Posterior cingulate gyrus (tissue), 11 donors: ENCODE measurements around the gene IQCN.
"Not testable (repeated sequence)": the region's sequence is repeated elsewhere in the genome, so short reads cannot be mapped to it uniquely, and the experiment has no call there.

Source experiments
- DNase-seq, 10 donors: peaks; one replicate each; pipeline versions ENCODE4 v3.0.0 to v3.0.0-alpha.2; 2020 to 2021; ENCODE audit warnings: mixed read lengths in 3 of 10
- intact Hi-C: fragments of 100-400 bp; cut with DNase I; formaldehyde crosslinking; loops from one replicate; pipeline ENCODE4 v1.15.1; 2023

IQCN gene

GRCh38 chr19:18223860-18224524 lies 50.3 kb downstream of the IQCN start:
- peak in 2 of 10 donors; percentile 22 to 33 for DNase-seq
- intact Hi-C loops: no loop called here

- no peak for DNase-seq
- intact Hi-C loops: no loop called here
Observed at GRCh38 chr19:18221815-18222725, 52.2 kb downstream of the IQCN start.

DNA sequence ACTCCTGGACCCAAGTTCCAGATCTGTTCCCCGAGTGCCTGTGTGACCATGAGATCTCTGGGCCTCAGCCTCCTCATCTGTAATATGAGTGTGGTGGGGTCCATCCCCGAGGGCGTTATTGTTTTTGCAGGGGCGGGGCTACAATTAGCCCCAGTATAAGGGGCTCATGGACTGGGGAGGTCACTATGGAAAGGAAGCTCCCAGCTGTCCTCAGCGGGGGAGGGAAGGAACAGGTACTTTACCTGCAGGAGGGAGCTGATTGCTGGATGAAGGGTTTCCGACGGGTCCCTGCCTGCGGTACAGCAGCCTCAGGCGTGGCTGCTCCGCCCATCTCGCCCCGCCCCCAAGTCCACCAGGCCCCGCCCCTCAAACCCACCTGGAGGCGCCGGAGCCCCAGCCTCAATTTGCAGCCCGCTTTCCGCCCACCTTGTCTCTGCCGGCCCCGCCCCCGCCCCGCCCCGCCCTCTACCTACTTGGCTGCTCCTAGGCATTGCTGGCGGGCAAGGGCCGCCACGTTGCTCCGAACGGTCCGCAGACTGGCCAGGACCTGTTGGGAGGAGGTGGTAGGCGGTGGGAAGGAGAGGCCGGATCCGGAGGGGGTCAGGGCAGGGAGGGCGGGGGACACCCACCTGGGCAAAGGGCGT lies 53.5 kb downstream of the IQCN start:
- intact Hi-C loops: no loop called here
- no peak for DNase-seq

- intact Hi-C loops: loop anchor here (10.0 kb wide), 1 partner anchor 175 kb away; the partner anchor contains the start of gene LRRC25
- no peak for DNase-seq
Observed at GRCh38 chr19:18219911-18220631, 54.2 kb downstream of the IQCN start.

DNA sequence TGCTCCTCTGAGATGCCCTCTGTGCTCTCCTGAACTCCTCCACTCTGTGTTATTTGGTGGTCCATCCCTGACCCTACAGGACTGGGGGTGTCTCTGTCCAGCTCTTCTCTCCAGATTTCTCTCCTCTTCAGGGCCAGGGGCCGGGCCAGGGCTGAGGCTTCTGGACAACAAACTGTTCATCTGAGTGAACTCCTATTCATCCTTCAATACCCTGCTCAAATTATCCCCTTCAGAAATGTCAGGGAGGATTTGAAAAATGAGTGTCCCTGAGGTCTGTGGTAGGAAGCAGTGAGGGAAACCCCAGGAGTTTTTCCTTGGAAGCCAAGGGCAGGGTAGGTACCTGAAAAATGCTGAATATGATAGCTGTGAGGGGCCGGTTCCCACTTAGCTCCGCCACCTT lies 55.7 kb downstream of the IQCN start:
- intact Hi-C loops: loop anchor here (10.0 kb wide), 1 partner anchor 176 kb away; the partner anchor contains the start of gene LRRC25
- DNase-seq: no peak

GRCh38 chr19:18218159-18218558 lies 56.1 kb downstream of the IQCN start:
- no peak for DNase-seq
- intact Hi-C loops: loop anchor here (10.0 kb wide), 1 partner anchor 177 kb away; the partner anchor contains the start of gene LRRC25

GRCh38 chr19:18216789-18217188 lies 57.5 kb downstream of the IQCN start:
- intact Hi-C loops: loop anchor here (10.0 kb wide), 1 partner anchor 178 kb away; the partner anchor contains the start of gene LRRC25
- no peak for DNase-seq

DNA sequence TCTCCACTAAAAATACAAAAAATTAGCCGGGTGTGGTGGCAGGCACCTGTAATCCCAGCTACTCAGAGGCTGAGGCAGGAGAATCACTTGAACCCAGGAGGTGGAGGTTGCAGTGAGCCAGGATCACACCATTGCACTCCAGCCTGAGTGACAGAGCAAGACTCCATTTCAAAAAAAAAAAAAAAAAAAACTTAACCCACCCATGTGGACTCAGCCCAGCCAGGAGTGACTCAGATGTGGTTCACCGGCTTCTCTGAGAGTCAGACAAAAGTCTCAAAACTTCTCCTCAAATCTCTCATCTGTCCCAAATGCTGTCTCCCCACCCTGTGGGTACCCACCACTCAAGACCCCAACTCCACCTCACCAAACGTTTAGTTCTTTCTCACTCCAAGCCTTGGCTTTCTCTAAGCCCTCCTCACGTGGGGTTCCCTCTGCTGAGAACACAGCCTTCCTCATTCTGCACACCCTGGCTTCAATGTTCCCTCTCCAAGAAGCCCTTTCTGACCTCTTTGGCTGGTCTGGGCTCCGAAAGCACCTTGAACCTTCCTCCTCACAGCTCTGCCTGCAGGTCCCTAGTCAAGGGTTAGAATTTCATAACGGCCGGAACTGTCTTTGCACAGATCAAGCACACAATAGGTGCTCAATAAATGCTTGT lies 59.3 kb downstream of the IQCN start:
- DNase-seq: no peak
- intact Hi-C loops: loop anchor here (10.0 kb wide), 1 partner anchor 180 kb away; the partner anchor contains the start of gene LRRC25

- intact Hi-C loops: loop anchor here (10.0 kb wide), 1 partner anchor 183 kb away; the partner anchor contains the start of gene LRRC25
- no peak for DNase-seq
Observed at GRCh38 chr19:18211683-18212082, 62.6 kb downstream of the IQCN start.

GRCh38 chr19:18209912-18210311 lies 64.3 kb downstream of the IQCN start:
- intact Hi-C loops: loop anchor here (5.0 to 10.0 kb wide), 2 partner anchors 117 to 185 kb away; partner anchors contain the start of gene LRRC25
- DNase-seq: not testable (repeated sequence)

- DNase-seq: peak in 1 of 10 donors; percentile 32
- intact Hi-C loops: loop anchor here (5.0 kb wide), 1 partner anchor 119 kb away; no protein-coding TSS in a partner anchor
Observed at GRCh38 chr19:18208098-18208951, 65.9 kb downstream of the IQCN start.
